Upper lobe of left lung (tissue), 6 donors: ENCODE measurements around the gene OR2B6. TPM values are rescaled to one million over a fixed set of nuclear protein-coding genes. Genes with fewer than 3 reads are reported as not detected.

Source experiments
- ATAC-seq, 2 donors: fragments of 200-7000 bp; cut with Tn5 transposase; one replicate each; pipeline ENCODE4 v1.9.1; 2022; ENCODE audit warnings: mild to moderate bottlenecking in 2 of 2, moderate library complexity in 2 of 2; ENCODE audit not compliant: low FRiP score in 2 of 2
- DNase-seq, 2 donors: peaks; one replicate each; pipeline ENCODE4 v3.0.0-alpha.2; 2019 to 2020
- H3K27ac ChIP-seq, 4 donors: fragments of 200-600 bp; sonication (generic); one replicate each; pipeline ENCODE4 v1.5.1; 2016 to 2019
- H3K27me3 ChIP-seq, 4 donors: fragments of 200-600 bp; sonication (generic); one replicate each; pipeline ENCODE4 v1.5.1; 2017 to 2019
- H3K36me3 ChIP-seq, 4 donors: fragments of 200-600 bp; sonication (generic); one replicate each; pipeline ENCODE4 v1.5.1; 2016 to 2019
- H3K4me1 ChIP-seq, 4 donors: fragments of 200-600 bp; sonication (generic); one replicate each; pipeline ENCODE4 v1.5.1; 2018 to 2019
- H3K4me3 ChIP-seq, 4 donors: fragments of 200-600 bp; sonication (generic); one replicate each; pipeline ENCODE4 v1.5.1; 2017 to 2019; ENCODE audit warnings: mild to moderate bottlenecking in 2 of 4, moderate library complexity in 1 of 4
- H3K9me3 ChIP-seq, 4 donors: fragments of 200-600 bp; sonication (generic); one replicate each; pipeline ENCODE4 v1.5.1; 2018 to 2019
- EP300 ChIP-seq, 4 donors: sonication (generic); formaldehyde crosslinking; IDR thresholded peaks; one replicate each; pipeline ENCODE4 v1.5.1; 2017; ENCODE audit warnings: antibody characterized with exemption in 4 of 4, control low read depth in 2 of 4
- POLR2A ChIP-seq, 4 donors: fragments of 450-650 bp; IDR thresholded peaks; one replicate each; pipeline ENCODE4 v1.5.1; 2016 to 2017; ENCODE audit warnings: antibody characterized with exemption in 4 of 4, mild to moderate bottlenecking in 2 of 4
- POLR2AphosphoS5 ChIP-seq, 2 donors: sonication (generic); formaldehyde crosslinking; IDR thresholded peaks; one replicate each; pipeline ENCODE4 v1.5.1; 2017; ENCODE audit warnings: antibody characterized with exemption in 2 of 2
- WGBS, 2 donors: methylation state at CpG; one replicate each; pipeline ENCODE4 v1.1.5; 2017 to 2018; 5-methylcytosine and 5-hydroxymethylcytosine counted together
- total RNA-seq, 6 donors: library from RNA; depleted of rRNA in 4 of 6; stranded (reverse); fragments of >200 nt in 4 of 6; gene quantifications; one replicate each; pipeline versions ENCODE4 v1.1.0 to v1.2.1, GENCODE V29; 2016 to 2021
- TF ChIP-seq, protein P1 (sequence below), 6 experiments: fragments of 450-650 bp in 4 of 6; fragments of 200-600 bp in 2 of 6; sonication (generic) in 2 of 6; IDR thresholded peaks; one replicate each; pipeline ENCODE4 v1.5.1; 2016 to 2019; ENCODE audit warnings: antibody characterized with exemption in 6 of 6
- donor health status: DM: no; HTN: no; CAD: no; lungs with moderate emphysema.
- donor health status: DM: no; HTN: yes; CAD: no; lungs with severe emphysema.

The OR2B6 gene
- total RNA-seq, 6 donors from 2014 or later: not detected

DNA sequence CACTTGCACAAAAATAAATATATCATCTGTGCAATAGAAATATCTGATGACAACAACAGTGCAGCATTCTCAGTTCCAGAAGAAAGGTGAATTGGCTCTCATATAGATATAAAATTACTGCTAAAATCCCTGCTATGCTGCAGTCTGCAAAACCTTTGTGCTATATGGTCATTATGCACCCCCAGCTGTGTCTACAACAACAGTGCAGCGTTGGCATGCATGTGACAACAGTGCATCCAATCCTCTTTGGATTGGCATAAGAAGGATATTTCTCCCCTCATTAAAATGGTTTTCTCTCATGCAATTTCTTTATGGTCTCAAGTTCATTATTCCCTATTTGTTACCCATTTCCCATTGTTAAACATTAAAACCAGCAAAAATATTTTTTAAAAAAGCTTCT lies 23.1 kb downstream of the OR2B6 start:
- no peaks in the 10 kb centered on the region for H3K27me3 ChIP-seq
- DNase-seq (no peak), ATAC-seq (no peak)
- H3K9me3 ChIP-seq: no peaks in the 10 kb centered on the region
- H3K27ac ChIP-seq: no peak overlapping the region
- H3K4me3 ChIP-seq: no peak overlapping the region
- TF ChIP-seq POLR2AphosphoS5 (IDR thresholded peaks at IDR 0.05) (no peak), POLR2A (IDR thresholded peaks at IDR 0.05) (no peak), EP300 (IDR thresholded peaks at IDR 0.05) (no peak)
- TF ChIP-seq, protein P1, sequence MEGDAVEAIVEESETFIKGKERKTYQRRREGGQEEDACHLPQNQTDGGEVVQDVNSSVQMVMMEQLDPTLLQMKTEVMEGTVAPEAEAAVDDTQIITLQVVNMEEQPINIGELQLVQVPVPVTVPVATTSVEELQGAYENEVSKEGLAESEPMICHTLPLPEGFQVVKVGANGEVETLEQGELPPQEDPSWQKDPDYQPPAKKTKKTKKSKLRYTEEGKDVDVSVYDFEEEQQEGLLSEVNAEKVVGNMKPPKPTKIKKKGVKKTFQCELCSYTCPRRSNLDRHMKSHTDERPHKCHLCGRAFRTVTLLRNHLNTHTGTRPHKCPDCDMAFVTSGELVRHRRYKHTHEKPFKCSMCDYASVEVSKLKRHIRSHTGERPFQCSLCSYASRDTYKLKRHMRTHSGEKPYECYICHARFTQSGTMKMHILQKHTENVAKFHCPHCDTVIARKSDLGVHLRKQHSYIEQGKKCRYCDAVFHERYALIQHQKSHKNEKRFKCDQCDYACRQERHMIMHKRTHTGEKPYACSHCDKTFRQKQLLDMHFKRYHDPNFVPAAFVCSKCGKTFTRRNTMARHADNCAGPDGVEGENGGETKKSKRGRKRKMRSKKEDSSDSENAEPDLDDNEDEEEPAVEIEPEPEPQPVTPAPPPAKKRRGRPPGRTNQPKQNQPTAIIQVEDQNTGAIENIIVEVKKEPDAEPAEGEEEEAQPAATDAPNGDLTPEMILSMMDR (IDR thresholded peaks at IDR 0.05): no peak
- WGBS, 2 donors: 42 to 46% methylated on average over 1 of the region's 1 CpG
- no peaks in the 10 kb centered on the region for H3K36me3 ChIP-seq
- no peaks in the 10 kb centered on the region for H3K4me1 ChIP-seq

DNA sequence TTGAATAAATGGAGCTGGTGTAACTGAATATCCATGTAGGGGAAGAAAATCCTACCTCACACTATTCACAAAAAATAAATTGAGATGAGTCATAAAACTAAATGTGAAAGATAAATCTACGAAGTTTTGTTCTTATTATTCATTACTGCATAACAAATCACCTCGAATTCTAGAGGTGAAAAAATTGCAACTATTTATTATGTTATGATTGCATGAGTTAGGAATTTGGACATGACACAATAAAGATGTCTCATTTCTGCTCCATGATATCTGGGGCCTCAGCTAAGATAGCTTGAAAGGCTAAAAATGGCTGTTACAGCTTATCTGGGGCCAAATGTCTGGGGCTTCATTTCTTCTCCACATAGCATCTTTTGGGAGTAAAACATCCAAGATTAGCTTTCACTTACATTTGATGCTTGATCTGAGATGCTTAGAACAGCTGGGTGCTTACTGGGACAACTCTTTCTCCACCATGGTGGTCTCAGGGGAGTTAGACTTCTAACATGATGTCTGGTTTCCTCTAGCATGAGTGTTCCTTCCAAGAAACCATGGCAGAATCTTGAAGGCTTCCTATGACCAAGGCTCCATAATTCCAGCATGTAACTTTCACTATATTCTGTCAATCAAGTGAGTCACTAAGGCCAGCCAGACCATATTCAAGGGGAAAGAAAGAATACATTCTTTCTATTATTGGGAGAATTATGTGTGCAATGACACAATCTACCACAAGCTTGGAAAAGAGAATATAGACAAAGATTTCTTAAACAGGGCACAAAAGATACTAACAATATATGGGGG lies 30.1 kb downstream of the OR2B6 start:
- 54 to 59% methylated on average over 2 of the region's 2 CpGs for WGBS, 2 donors
- DNase-seq (no peak), ATAC-seq (no peak)
- no peaks in the 10 kb centered on the region for H3K27me3 ChIP-seq
- H3K36me3 ChIP-seq: no peaks in the 10 kb centered on the region
- no peak for TF ChIP-seq POLR2AphosphoS5 (IDR thresholded peaks at IDR 0.05)
- TF ChIP-seq POLR2A (IDR thresholded peaks at IDR 0.05): no peak
- TF ChIP-seq, protein P1 (IDR thresholded peaks at IDR 0.05): no peak
- TF ChIP-seq EP300 (IDR thresholded peaks at IDR 0.05): no peak
- H3K4me1 ChIP-seq: no peaks in the 10 kb centered on the region
- no peaks in the 10 kb centered on the region for H3K9me3 ChIP-seq
- H3K4me3 ChIP-seq: no peak overlapping the region
- no peak overlapping the region for H3K27ac ChIP-seq

DNA sequence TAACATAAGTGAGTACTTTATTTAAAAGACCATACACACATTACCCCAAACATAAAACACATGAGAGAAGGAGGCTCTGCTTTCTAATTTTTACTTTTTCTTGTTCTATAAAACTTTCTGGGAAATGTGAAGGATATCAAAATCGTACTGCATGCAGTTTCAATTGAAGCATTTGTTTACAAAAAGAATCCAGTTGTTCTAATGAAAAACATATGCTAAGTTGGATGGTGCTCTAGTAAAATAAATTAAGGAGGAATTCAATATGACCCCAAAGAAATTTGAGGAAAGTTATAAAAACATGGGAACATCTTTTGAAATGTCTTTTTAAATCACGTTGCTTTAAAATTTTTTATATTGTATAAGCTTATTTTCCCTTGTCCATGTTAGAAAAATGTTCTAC lies 37.6 kb downstream of the OR2B6 start:
- ATAC-seq (no peak), DNase-seq (no peak)
- Histone ChIP-seq H3K27me3 (no peaks in the 10 kb centered on the region), H3K4me1 (no peaks in the 10 kb centered on the region), H3K36me3 (no peaks in the 10 kb centered on the region), H3K27ac (no peak overlapping the region), H3K4me3 (no peak overlapping the region), H3K9me3 (no peaks in the 10 kb centered on the region)
- no peak for TF ChIP-seq POLR2A (IDR thresholded peaks at IDR 0.05)
- TF ChIP-seq, protein P1 (IDR thresholded peaks at IDR 0.05): no peak
- no peak for TF ChIP-seq POLR2AphosphoS5 (IDR thresholded peaks at IDR 0.05)
- no peak for TF ChIP-seq EP300 (IDR thresholded peaks at IDR 0.05)
- 31 to 50% methylated on average over 2 of the region's 2 CpGs for WGBS, 2 donors

DNA sequence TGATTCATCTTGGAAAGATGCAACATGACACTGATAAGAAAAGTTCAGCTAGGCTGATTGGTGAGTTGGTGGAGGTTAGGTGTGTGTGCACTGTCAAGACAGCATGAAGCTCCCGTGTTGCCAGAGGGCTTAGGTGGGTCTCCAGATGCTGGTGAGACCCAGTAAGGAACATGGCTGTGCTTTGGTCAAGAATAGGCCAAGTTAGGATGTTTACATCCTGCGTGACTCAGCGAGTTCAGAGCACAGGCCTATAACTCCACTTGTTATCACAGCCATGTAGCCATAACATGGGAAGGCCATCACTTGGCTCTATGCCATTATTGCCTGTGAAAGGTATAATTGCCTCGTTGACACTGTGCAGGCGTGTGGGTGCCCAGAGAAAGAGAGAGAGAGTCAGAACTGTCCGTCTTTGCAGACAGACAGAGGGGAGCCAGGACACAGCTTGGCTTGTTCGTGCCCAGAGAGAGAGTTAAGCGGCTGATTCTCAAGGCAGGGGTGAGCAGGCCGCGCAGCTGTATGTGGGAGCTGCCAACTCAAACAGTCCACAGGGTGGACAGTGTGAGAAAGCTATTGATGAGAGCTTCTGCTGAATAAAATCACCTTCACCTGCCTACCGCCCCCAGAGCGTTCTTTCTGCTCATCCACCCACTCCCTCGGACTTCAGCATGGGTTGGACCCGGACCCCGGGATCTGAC lies 43.5 kb downstream of the OR2B6 start:
- ATAC-seq: no peak
- Histone ChIP-seq H3K27ac (no peak overlapping the region), H3K27me3 (no peaks in the 10 kb centered on the region), H3K4me1 (no peaks in the 10 kb centered on the region), H3K4me3 (no peak overlapping the region), H3K36me3 (no peaks in the 10 kb centered on the region), H3K9me3 (no peaks in the 10 kb centered on the region)
- WGBS, 2 donors: 79 to 89% methylated on average over 15 of the region's 15 CpGs
- DNase-seq: no peak
- TF ChIP-seq POLR2A (IDR thresholded peaks at IDR 0.05) (no peak), POLR2AphosphoS5 (IDR thresholded peaks at IDR 0.05) (no peak), EP300 (IDR thresholded peaks at IDR 0.05) (no peak)
- TF ChIP-seq, protein P1 (IDR thresholded peaks at IDR 0.05): no peak
